ENCODE data around the gene HS6ST1.

DNA sequence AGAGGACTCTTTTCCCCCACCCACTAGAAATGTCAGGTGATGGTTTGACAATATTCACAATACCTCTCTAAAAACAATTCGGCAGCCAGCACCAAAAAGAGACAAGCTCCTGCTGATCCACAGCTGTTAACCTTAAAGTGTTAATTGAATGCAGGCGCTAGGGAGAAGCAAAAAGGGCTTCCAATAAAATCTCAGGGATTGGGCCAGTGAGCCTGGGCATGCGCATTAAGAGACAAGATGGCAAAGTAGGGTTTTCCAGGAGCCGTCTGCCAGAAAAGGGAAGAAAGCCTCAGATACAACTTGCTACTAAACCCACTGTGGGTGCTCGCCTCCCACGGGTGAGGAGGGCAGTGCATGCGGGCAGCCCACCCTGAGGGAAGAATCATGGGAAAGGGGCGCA lies 98.8 kb downstream of the HS6ST1 start:
- no peak for TF ChIP-seq RARB (CRISPR knock-in tag; IDR thresholded peaks at IDR 0.05)
- no peak for TF ChIP-seq ZFP3 (CRISPR knock-in tag; IDR thresholded peaks at IDR 0.05)
- TF ChIP-seq TOX (CRISPR knock-in tag; IDR thresholded peaks at IDR 0.05; ENCODE audit: borderline replicate concordance): no peak
- no peak for TF ChIP-seq ZNF8 (CRISPR knock-in tag; IDR thresholded peaks at IDR 0.05)
- no peak for TF ChIP-seq CSRNP3 (CRISPR knock-in tag; IDR thresholded peaks at IDR 0.05)
- no peak for TF ChIP-seq ZFP30 (CRISPR knock-in tag; IDR thresholded peaks at IDR 0.05)
- TF ChIP-seq ZNF70 (CRISPR knock-in tag; IDR thresholded peaks at IDR 0.05): no peak
